MCF 10A (cell line): Measurements from ENCODE around the gene RPS13. TPM values are rescaled to one million over a fixed set of nuclear protein-coding genes. Genes with fewer than 3 reads are reported as not detected.
"Not testable (repeated sequence)": the region's sequence is repeated elsewhere in the genome, so short reads cannot be mapped to it uniquely, and the experiment has no call there.

Experiments used
- BruUV-seq: library from RNA; stranded (reverse); fragments of 400-500 nt; replicated peaks from 2 replicates; lab custom pipeline; 2021; lab: Mats Ljungman, UMichigan
- CTCF ChIA-PET: fragments of 300-600 bp; sonication (Branson Sonifier 250); formaldehyde crosslinking; extraction: SDS; loops from one replicate; lab custom pipeline; 2021; ENCODE audit warnings: antibody characterized with exemption, inconsistent platforms; lab: Yijun Ruan, JAX
- POLR2A ChIA-PET: fragments of 300-600, 350-650 bp; sonication (Branson Sonifier 250); formaldehyde crosslinking; extraction: SDS; loops from one replicate; lab custom pipeline; 2020; ENCODE audit warnings: antibody characterized with exemption, inconsistent platforms; lab: Yijun Ruan, JAX
- DNase-seq: peaks from one replicate; pipeline ENCODE4 v3.0.0-alpha.2; 2018; ENCODE audit not compliant: unreplicated experiment
- H3K27ac Mint-ChIP-seq: one replicate; pipeline ENCODE4 v1.8.0; 2022; ENCODE audit warnings: mild to moderate bottlenecking, low read depth, mixed read lengths; ENCODE audit not compliant: unreplicated experiment
- H3K27me3 Mint-ChIP-seq: one replicate; pipeline ENCODE4 v1.8.0; 2022; ENCODE audit warnings: mixed read lengths; ENCODE audit not compliant: insufficient read depth, unreplicated experiment
- H3K36me3 Mint-ChIP-seq: one replicate; pipeline ENCODE4 v1.8.0; 2022; ENCODE audit warnings: mild to moderate bottlenecking, moderate library complexity, mixed read lengths; ENCODE audit not compliant: insufficient read depth, unreplicated experiment
- H3K4me1 Mint-ChIP-seq: one replicate; pipeline ENCODE4 v1.8.0; 2022; ENCODE audit warnings: mixed read lengths; ENCODE audit not compliant: insufficient read depth, unreplicated experiment
- H3K4me3 Mint-ChIP-seq: one replicate; pipeline ENCODE4 v1.8.0; 2022; ENCODE audit warnings: mild to moderate bottlenecking, moderate library complexity, mixed read lengths; ENCODE audit not compliant: unreplicated experiment
- H3K9me3 Mint-ChIP-seq: one replicate; pipeline ENCODE4 v1.8.0; 2022; ENCODE audit warnings: mixed read lengths; ENCODE audit not compliant: unreplicated experiment
- CTCF ChIP-seq: fragments of 200-600 bp; IDR thresholded peaks from one replicate; pipeline ENCODE4 v1.8.0; 2022; ENCODE audit warnings: antibody characterized with exemption, mild to moderate bottlenecking; ENCODE audit not compliant: unreplicated experiment
- intact Hi-C: fragments of 100-400 bp; cut with micrococcal nuclease; formaldehyde crosslinking; loops from 2 replicates; pipeline ENCODE4 v1.14.1; 2022
- total RNA-seq: library from RNA; stranded (reverse); gene quantifications from 2 replicates; pipeline ENCODE4 v1.2.3, GENCODE V29; 2022

RPS13 gene
- total RNA-seq, 1 experiment from 2014 or later, result 1,551 TPM

- ChIA-PET POLR2A (interaction anchor here (1.0 to 1.1 kb wide), 2 partner anchors 137 to 247 kb away, joined by 3 to 4 read pairs; no protein-coding TSS in a partner anchor), CTCF (interaction anchor here (0.6 to 0.7 kb wide), 4 partner anchors 8 to 342 kb away, joined by 3 read pairs; partner anchors contain the start of gene RPS13)
- intact Hi-C loops, result no loop called here
- Mint-ChIP-seq H3K36me3 (peaks cover 20% of the 10 kb centered on the region), H3K27me3 (no peaks in the 10 kb centered on the region), H3K4me1 (no peaks in the 10 kb centered on the region), H3K9me3 (no peaks in the 10 kb centered on the region), H3K4me3 (no peak overlapping the region), H3K27ac (no peak overlapping the region)
- no TSS peak for BruUV-seq
- no peak for TF ChIP-seq CTCF
- no peak for DNase-seq
Observed at GRCh38 chr11:17067417-17067816, 10.1 kb downstream of the RPS13 start.

GRCh38 chr11:17066691-17067090 lies 10.8 kb downstream of the RPS13 start:
- Mint-ChIP-seq H3K27ac (no peak overlapping the region), H3K9me3 (no peaks in the 10 kb centered on the region), H3K4me1 (no peaks in the 10 kb centered on the region), H3K4me3 (no peak overlapping the region), H3K27me3 (no peaks in the 10 kb centered on the region), H3K36me3 (peaks cover 13% of the 10 kb centered on the region)
- TF ChIP-seq CTCF, result no peak
- CTCF ChIA-PET, result no interaction called here
- POLR2A ChIA-PET, result no interaction called here
- BruUV-seq, result no TSS peak
- no peak for DNase-seq
- intact Hi-C loops, result no loop called here

- CTCF ChIA-PET, result interaction anchor here (0.6 to 7.6 kb wide), 45 partner anchors 9 to 763 kb away, joined by 3 to 111 read pairs (median 6); partner anchors contain the start of gene RPS13
- no peak overlapping the region for H3K4me3 Mint-ChIP-seq
- peak; percentile 65 for DNase-seq
- BruUV-seq, result no TSS peak
- TF ChIP-seq CTCF, result peak; percentile 80
- intact Hi-C loops, result loop anchor here (1.0 kb wide), 4 partner anchors 117 to 278 kb away; no protein-coding TSS in a partner anchor
- no peaks in the 10 kb centered on the region for H3K27me3 Mint-ChIP-seq
- H3K36me3 Mint-ChIP-seq, result peaks cover 3% of the 10 kb centered on the region
- POLR2A ChIA-PET, result interaction anchor here (0.6 to 1.8 kb wide), 7 partner anchors 14 to 278 kb away, joined by 3 to 8 read pairs (median 3); partner anchors contain the start of gene RPS13
- H3K9me3 Mint-ChIP-seq, result no peaks in the 10 kb centered on the region
- no peak overlapping the region for H3K27ac Mint-ChIP-seq
- no peaks in the 10 kb centered on the region for H3K4me1 Mint-ChIP-seq
Observed at GRCh38 chr11:17063171-17064002, 14.1 kb downstream of the RPS13 start.

GRCh38 chr11:17051146-17051545 lies 26.3 kb downstream of the RPS13 start:
- H3K9me3 Mint-ChIP-seq, BruUV-seq, H3K27me3 Mint-ChIP-seq, POLR2A ChIA-PET, DNase-seq, H3K4me1 Mint-ChIP-seq, CTCF ChIA-PET, H3K4me3 Mint-ChIP-seq, H3K27ac Mint-ChIP-seq, intact Hi-C loops, H3K36me3 Mint-ChIP-seq: not testable (repeated sequence)

GRCh38 chr11:17048491-17048890 lies 29.0 kb downstream of the RPS13 start:
- H3K4me1 Mint-ChIP-seq, intact Hi-C loops, H3K27ac Mint-ChIP-seq, DNase-seq, H3K9me3 Mint-ChIP-seq, H3K4me3 Mint-ChIP-seq, POLR2A ChIA-PET, H3K27me3 Mint-ChIP-seq, H3K36me3 Mint-ChIP-seq, BruUV-seq: not testable (repeated sequence)
- CTCF ChIA-PET, result interaction anchor here (0.7 kb wide), 1 partner anchor 793 kb away, joined by 8 read pairs; no protein-coding TSS in a partner anchor
